Kidney epithelial cell (primary cell): Measurements from ENCODE around the gene LRP1-AS. TPM values are rescaled to one million over a fixed set of nuclear protein-coding genes. Genes with fewer than 3 reads are reported as not detected.

Experiments used
- DNase-seq: peaks from one replicate; pipeline ENCODE4 v3.0.0-alpha.2; 2010; ENCODE audit warnings: low read depth
- H3K27me3 ChIP-seq: 2 replicates; pipeline ENCODE4 v1.6.0; 2011; ENCODE audit warnings: low read length; ENCODE audit not compliant: control insufficient read depth, insufficient read depth
- H3K36me3 ChIP-seq: 2 replicates; pipeline ENCODE4 v1.5.1; 2011; ENCODE audit warnings: low read length; ENCODE audit not compliant: control insufficient read depth, insufficient read depth
- H3K4me3 ChIP-seq: 2 replicates; pipeline ENCODE4 v1.5.1; 2011; ENCODE audit warnings: low read depth, mild to moderate bottlenecking, control low read depth, low read length
- total RNA-seq: library from RNA; depleted of rRNA; stranded (reverse); fragments of >200 nt; gene quantifications from 2 replicates; pipeline ENCODE4 v1.2.3, GENCODE V29; 2015
- TF ChIP-seq, protein P1 (sequence below): IDR thresholded peaks from 2 replicates; pipeline ENCODE4 v1.5.1; 2011; ENCODE audit warnings: mild to moderate bottlenecking, moderate library complexity, low read length, control low read depth, inconsistent platforms; ENCODE audit not compliant: insufficient read depth, poor library complexity, severe bottlenecking

Gene LRP1-AS
- total RNA-seq, 1 donor from 2014 or later: not detected

- H3K36me3 ChIP-seq: peaks cover 5% of the 10 kb centered on the region
- no peaks in the 10 kb centered on the region for H3K27me3 ChIP-seq
- H3K4me3 ChIP-seq: no peak overlapping the region
- DNase-seq: no peak
- TF ChIP-seq, protein P1, sequence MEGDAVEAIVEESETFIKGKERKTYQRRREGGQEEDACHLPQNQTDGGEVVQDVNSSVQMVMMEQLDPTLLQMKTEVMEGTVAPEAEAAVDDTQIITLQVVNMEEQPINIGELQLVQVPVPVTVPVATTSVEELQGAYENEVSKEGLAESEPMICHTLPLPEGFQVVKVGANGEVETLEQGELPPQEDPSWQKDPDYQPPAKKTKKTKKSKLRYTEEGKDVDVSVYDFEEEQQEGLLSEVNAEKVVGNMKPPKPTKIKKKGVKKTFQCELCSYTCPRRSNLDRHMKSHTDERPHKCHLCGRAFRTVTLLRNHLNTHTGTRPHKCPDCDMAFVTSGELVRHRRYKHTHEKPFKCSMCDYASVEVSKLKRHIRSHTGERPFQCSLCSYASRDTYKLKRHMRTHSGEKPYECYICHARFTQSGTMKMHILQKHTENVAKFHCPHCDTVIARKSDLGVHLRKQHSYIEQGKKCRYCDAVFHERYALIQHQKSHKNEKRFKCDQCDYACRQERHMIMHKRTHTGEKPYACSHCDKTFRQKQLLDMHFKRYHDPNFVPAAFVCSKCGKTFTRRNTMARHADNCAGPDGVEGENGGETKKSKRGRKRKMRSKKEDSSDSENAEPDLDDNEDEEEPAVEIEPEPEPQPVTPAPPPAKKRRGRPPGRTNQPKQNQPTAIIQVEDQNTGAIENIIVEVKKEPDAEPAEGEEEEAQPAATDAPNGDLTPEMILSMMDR: no peak
Observed at GRCh38 chr12:57096748-57097553, 50.5 kb downstream of the LRP1-AS start.

GRCh38 chr12:57096099-57096572, 51.3 kb downstream of the LRP1-AS start:
- TF ChIP-seq, protein P1: no peak
- H3K27me3 ChIP-seq: no peaks in the 10 kb centered on the region
- no peak for DNase-seq
- H3K4me3 ChIP-seq: no peak overlapping the region
- H3K36me3 ChIP-seq: peaks cover 5% of the 10 kb centered on the region

DNA sequence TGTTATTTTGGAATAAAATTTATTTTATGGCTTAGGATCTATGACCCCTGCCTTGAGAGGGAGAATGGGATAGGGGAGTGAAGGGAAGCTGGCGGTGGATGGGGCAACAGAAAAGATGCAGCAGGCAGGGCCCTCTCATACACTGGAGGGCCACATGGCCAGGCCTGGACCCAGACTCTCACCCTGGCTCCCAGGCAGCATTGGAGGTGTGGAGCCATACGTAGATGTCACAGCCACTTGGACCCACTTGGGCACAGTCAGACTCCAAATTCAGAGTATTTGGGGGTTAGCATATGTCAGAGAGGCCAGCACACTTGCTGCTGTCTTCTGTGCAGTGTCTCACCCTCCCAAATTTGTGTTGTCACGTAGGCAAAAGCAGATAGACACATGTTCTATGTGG, 52.0 kb downstream of the LRP1-AS start:
- no peak for DNase-seq
- H3K4me3 ChIP-seq: no peak overlapping the region
- H3K36me3 ChIP-seq: peaks cover 5% of the 10 kb centered on the region
- H3K27me3 ChIP-seq: no peaks in the 10 kb centered on the region
- TF ChIP-seq, protein P1: no peak

Other genes starting within 250 kb of the LRP1-AS start
- not detected in 2 replicates for gene SDR9C7, start 213.2 kb downstream of the LRP1-AS start, total RNA-seq
- gene RDH16, start 190.0 kb downstream of the LRP1-AS start, total RNA-seq: not detected in 2 replicates
- 8.5 and 10.0 TPM in 2 replicates for gene ZBTB39, start 141.1 kb downstream of the LRP1-AS start, total RNA-seq
- not detected in 2 replicates for gene TAC3, start 131.1 kb downstream of the LRP1-AS start, total RNA-seq
- gene MYO1A, start 97.5 kb downstream of the LRP1-AS start, total RNA-seq: not detected in 2 replicates
- 6.1 and 7.9 TPM in 2 replicates for gene NEMP1, start 68.8 kb downstream of the LRP1-AS start, total RNA-seq
- gene NAB2, start 58.5 kb downstream of the LRP1-AS start, total RNA-seq: 28.6 and 32.0 TPM in 2 replicates
- gene STAT6, start 36.3 kb downstream of the LRP1-AS start, total RNA-seq: 66.4 and 67.8 TPM in 2 replicates
- 40.2 and 53.6 TPM in 2 replicates for gene LRP1, start 19.1 kb downstream of the LRP1-AS start, total RNA-seq
- gene NXPH4, start 69.2 kb upstream of the LRP1-AS start, total RNA-seq: 3.1 and 5.9 TPM in 2 replicates
- 490 and 536 TPM in 2 replicates for gene SHMT2, start 82.1 kb upstream of the LRP1-AS start, total RNA-seq
- 0.71 TPM in 1 of 2 replicates, not detected in the other for gene STAC3, start 103.6 kb upstream of the LRP1-AS start, total RNA-seq